ENCODE measurements around the gene ACADL.

GRCh38 chr2:210188755-210189154 is 36.5 kb downstream of the ACADL start:
- TF ChIP-seq RAD21 (IDR thresholded peaks at IDR 0.05 in 1 of 2, conservative IDR thresholded peaks at IDR 0.05 in 1 of 2; ENCODE audit: low read depth in 2 of 2, low read length in 2 of 2) (no peak), RNF2 (IDR thresholded peaks at IDR 0.05; ENCODE audit: borderline replicate concordance, low read depth, low read length, missing control alignments, poor library complexity, severe bottlenecking) (no peak), RXRA (IDR thresholded peaks at IDR 0.05; ENCODE audit: insufficient read depth, low read depth, low read length) (no peak), YY1 (IDR thresholded peaks at IDR 0.05; ENCODE audit: low read depth, low read length) (no peak), CTCF (IDR thresholded peaks at IDR 0.05; ENCODE audit: control extremely low read depth in 1 of 3, insufficient read depth in 1 of 3, low read depth in 1 of 3, low read length in 3 of 3) (no peak), CHD1 (IDR thresholded peaks at IDR 0.05; ENCODE audit: low read depth, low read length) (no peak), MAX (IDR thresholded peaks at IDR 0.05) (no peak), SAP30 (IDR thresholded peaks at IDR 0.05; ENCODE audit: insufficient read depth, insufficient replicate concordance, low read length) (no peak), SUZ12 (IDR thresholded peaks at IDR 0.05; ENCODE audit: low read length) (no peak), JUND (IDR thresholded peaks at IDR 0.05; ENCODE audit: low read length) (no peak)

All from H1 (cell line).